Activated naive CD8-positive, alpha-beta T cell (primary cell): ENCODE data around the gene LDB1.

Experiments
- H3K27ac Mint-ChIP-seq: one replicate; pipeline ENCODE4 v1.8.0; 2021; ENCODE audit warnings: mixed read lengths
- H3K27me3 Mint-ChIP-seq: one replicate; pipeline ENCODE4 v1.8.0; 2021; ENCODE audit warnings: mixed read lengths
- H3K36me3 Mint-ChIP-seq: one replicate; pipeline ENCODE4 v1.8.0; 2021; ENCODE audit warnings: mixed read lengths
- H3K4me1 Mint-ChIP-seq: one replicate; pipeline ENCODE4 v1.8.0; 2021; ENCODE audit warnings: low read depth, mixed read lengths
- H3K4me3 Mint-ChIP-seq: one replicate; pipeline ENCODE4 v1.8.0; 2021; ENCODE audit warnings: mild to moderate bottlenecking, mixed read lengths
- H3K9me3 Mint-ChIP-seq: one replicate; pipeline ENCODE4 v1.8.0; 2021; ENCODE audit warnings: low read depth, mixed read lengths

The LDB1 gene, protein sequence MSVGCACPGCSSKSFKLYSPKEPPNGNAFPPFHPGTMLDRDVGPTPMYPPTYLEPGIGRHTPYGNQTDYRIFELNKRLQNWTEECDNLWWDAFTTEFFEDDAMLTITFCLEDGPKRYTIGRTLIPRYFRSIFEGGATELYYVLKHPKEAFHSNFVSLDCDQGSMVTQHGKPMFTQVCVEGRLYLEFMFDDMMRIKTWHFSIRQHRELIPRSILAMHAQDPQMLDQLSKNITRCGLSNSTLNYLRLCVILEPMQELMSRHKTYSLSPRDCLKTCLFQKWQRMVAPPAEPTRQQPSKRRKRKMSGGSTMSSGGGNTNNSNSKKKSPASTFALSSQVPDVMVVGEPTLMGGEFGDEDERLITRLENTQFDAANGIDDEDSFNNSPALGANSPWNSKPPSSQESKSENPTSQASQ

GRCh38 chr10:102120142-102120990 is at the start of gene LDB1:
LDB1 (minus strand) TSS chr10:102120368; CDS start chr10:102120110, 258 bp downstream.
- Mint-ChIP-seq H3K4me3 (peak within 1 kb of the TSS; percentile 93), H3K4me1 (peaks cover 47% of the 10 kb centered on the region), H3K36me3 (no peaks in the 10 kb centered on the region), H3K9me3 (no peaks in the 10 kb centered on the region), H3K27ac (peak within 1 kb of the TSS; percentile 96), H3K27me3 (no peaks in the 10 kb centered on the region)

- Mint-ChIP-seq H3K36me3 (peaks cover 3% of the 10 kb centered on the region), H3K4me3 (no peak overlapping the region), H3K4me1 (peaks cover 7% of the 10 kb centered on the region), H3K27me3 (no peaks in the 10 kb centered on the region), H3K9me3 (no peaks in the 10 kb centered on the region), H3K27ac (no peak overlapping the region)
Observed at GRCh38 chr10:102167861-102168260, 47.7 kb upstream of the LDB1 start.

- H3K36me3 Mint-ChIP-seq = peaks cover 7% of the 10 kb centered on the region
- no peak overlapping the region for H3K27ac Mint-ChIP-seq
- H3K9me3 Mint-ChIP-seq = no peaks in the 10 kb centered on the region
- H3K27me3 Mint-ChIP-seq = no peaks in the 10 kb centered on the region
- H3K4me3 Mint-ChIP-seq = no peak overlapping the region
- H3K4me1 Mint-ChIP-seq = peaks cover 10% of the 10 kb centered on the region
Observed at GRCh38 chr10:102163342-102163989, 43.3 kb upstream of the LDB1 start.

DNA sequence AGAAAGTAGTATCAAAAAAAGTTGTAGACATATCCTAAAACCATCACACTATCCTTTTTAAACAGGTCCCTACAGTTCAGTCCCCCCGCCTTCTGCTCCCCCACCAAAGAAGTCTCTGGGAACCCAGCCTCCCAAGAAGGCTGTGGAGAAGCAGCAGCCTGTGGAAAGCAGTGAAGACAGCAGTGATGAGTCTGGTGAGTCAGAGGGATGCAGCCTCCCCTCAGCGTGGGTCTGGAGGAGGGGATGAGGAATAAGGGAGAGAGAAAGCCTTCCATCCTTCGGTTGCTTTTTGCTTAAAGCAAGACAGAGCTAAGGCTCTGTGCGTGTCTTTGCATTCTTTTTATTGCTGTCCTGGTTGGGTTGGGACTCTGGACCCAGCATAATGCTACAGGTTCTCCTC is 39.7 kb upstream of the LDB1 start:
- Mint-ChIP-seq H3K36me3 (peaks cover 14% of the 10 kb centered on the region), H3K27ac (peak overlapping the region; percentile 70)

DNA sequence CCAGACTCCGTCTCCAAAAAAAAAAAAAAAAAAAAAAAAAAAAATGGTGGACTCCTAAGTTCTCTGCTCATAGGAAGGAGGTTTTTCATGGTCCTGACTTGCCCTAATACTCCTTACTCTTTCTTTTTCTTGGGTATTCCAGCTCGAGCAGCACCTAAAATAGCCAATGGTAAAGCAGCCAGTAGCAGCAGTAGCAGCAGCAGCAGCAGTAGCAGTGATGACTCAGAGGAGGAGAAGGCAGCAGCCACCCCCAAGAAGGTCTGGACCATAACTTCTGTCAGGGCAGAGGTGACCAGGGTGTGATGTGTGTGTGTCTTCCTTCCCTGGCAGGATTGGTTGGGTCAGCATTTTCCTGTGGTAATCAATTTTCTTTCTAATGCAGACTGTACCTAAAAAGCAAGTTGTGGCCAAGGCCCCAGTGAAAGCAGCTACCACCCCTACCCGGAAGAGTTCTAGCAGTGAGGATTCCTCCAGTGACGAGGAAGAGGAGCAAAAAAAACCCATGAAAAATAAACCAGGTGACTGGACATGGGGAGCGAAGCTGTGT is 39.0 kb upstream of the LDB1 start:
- H3K4me3 Mint-ChIP-seq = no peak overlapping the region
- peaks cover 16% of the 10 kb centered on the region for H3K36me3 Mint-ChIP-seq
- H3K9me3 Mint-ChIP-seq = no peaks in the 10 kb centered on the region
- H3K27me3 Mint-ChIP-seq = no peaks in the 10 kb centered on the region
- H3K4me1 Mint-ChIP-seq = peaks cover 48% of the 10 kb centered on the region
- no peak overlapping the region for H3K27ac Mint-ChIP-seq

More for the DNA sequence above, 39.7 kb upstream of the LDB1 start:
- Mint-ChIP-seq H3K27me3 (no peaks in the 10 kb centered on the region), H3K9me3 (no peaks in the 10 kb centered on the region), H3K4me3 (no peak overlapping the region), H3K4me1 (peaks cover 41% of the 10 kb centered on the region)

GRCh38 chr10:102157224-102157623 is 37.1 kb upstream of the LDB1 start:
- H3K27ac Mint-ChIP-seq = peak overlapping the region; percentile 46

DNA sequence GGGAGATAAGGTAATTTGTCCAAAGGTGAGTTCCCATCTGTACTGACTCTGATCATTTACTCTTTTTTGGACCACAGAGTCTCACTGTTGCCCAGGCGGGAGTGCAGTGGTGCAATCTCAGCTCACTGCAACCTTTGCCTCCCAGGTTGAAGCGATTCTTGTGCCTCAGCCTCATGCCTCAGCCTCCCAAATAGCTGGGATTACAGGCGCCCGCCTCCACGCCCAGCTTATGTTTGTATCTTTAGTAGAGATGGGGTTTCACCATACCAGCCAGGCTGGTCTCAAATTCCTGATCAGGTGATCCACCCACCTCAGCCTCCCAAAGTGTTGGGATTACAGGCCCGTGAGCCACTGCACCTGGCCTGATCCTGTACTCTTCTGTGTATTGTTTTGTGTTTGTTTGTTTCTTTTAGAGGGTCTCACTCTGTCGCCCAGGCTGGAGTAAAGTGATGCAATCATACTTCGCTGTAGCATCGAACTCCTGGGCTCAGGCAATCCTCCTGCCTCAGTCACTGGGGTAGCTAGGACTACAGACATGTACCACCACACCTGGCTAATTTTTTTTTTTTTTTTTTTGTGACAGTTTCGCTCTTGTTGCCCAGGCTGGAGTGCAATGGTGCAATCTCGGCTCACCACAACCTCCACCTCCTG is 34.4 kb upstream of the LDB1 start:
- Mint-ChIP-seq H3K9me3 (no peaks in the 10 kb centered on the region), H3K27me3 (no peaks in the 10 kb centered on the region), H3K27ac (peak overlapping the region; percentile 46), H3K4me1 (peaks cover 61% of the 10 kb centered on the region), H3K4me3 (peak overlapping the region; percentile 100), H3K36me3 (peaks cover 26% of the 10 kb centered on the region)

More at GRCh38 chr10:102157224-102157623, 37.1 kb upstream of the LDB1 start:
- peaks cover 22% of the 10 kb centered on the region for H3K36me3 Mint-ChIP-seq
- H3K27me3 Mint-ChIP-seq = no peaks in the 10 kb centered on the region
- peaks cover 53% of the 10 kb centered on the region for H3K4me1 Mint-ChIP-seq
- peak overlapping the region; percentile 100 for H3K4me3 Mint-ChIP-seq
- H3K9me3 Mint-ChIP-seq = no peaks in the 10 kb centered on the region

DNA sequence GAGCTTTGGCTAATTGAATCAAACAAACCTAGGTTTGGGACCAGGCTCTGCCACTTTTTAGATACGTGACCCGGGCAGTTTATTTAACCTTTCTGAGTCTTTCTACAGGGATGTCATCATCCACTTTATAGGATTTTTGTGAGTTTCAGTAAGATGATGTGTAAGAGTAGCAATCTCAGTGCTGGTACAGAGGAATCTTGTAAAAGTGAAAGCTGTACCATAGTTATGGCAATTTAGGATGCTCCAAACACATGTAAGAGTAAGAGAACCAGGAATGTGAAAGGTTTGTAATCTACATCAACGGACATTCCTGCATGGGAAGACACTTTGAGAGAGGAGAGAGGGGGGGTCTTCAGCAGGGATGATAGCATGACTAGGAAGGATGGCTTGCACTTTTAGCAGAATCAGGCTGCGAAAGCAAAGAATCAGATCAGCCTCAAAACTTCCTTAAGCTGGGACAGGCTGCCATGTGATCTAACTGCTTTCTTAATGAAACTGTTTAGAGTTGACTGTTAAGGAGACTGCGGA is 33.0 kb upstream of the LDB1 start:
- H3K4me1 Mint-ChIP-seq = peaks cover 55% of the 10 kb centered on the region
- H3K36me3 Mint-ChIP-seq = peaks cover 23% of the 10 kb centered on the region
- no peaks in the 10 kb centered on the region for H3K9me3 Mint-ChIP-seq
- no peaks in the 10 kb centered on the region for H3K27me3 Mint-ChIP-seq
- peak overlapping the region; percentile 99 for H3K27ac Mint-ChIP-seq
- H3K4me3 Mint-ChIP-seq = peak overlapping the region; percentile 100

- Mint-ChIP-seq H3K27ac (peak overlapping the region; percentile 99), H3K36me3 (peaks cover 22% of the 10 kb centered on the region), H3K27me3 (no peaks in the 10 kb centered on the region), H3K4me1 (peaks cover 52% of the 10 kb centered on the region), H3K4me3 (peak overlapping the region; percentile 100), H3K9me3 (no peaks in the 10 kb centered on the region)
Observed at GRCh38 chr10:102152545-102152890, 32.4 kb upstream of the LDB1 start.

GRCh38 chr10:102151774-102152544 is 31.8 kb upstream of the LDB1 start, which contains the start of gene NOLC1:
NOLC1 (plus strand) TSS chr10:102152389; CDS start chr10:102152411, 22 bp downstream.
- Mint-ChIP-seq H3K27ac (peak within 1 kb of the TSS; percentile 99), H3K27me3 (no peaks in the 10 kb centered on the region), H3K4me3 (peak within 1 kb of the TSS; percentile 100), H3K9me3 (no peaks in the 10 kb centered on the region), H3K36me3 (peaks cover 22% of the 10 kb centered on the region), H3K4me1 (peaks cover 49% of the 10 kb centered on the region)

GRCh38 chr10:102150970-102151773 is 31.0 kb upstream of the LDB1 start:
- peaks cover 41% of the 10 kb centered on the region for H3K4me1 Mint-ChIP-seq
- H3K36me3 Mint-ChIP-seq = peaks cover 22% of the 10 kb centered on the region
- H3K27ac Mint-ChIP-seq = peak overlapping the region; percentile 99
- H3K4me3 Mint-ChIP-seq = peak overlapping the region; percentile 100
- H3K27me3 Mint-ChIP-seq = no peaks in the 10 kb centered on the region
- H3K9me3 Mint-ChIP-seq = no peaks in the 10 kb centered on the region

DNA sequence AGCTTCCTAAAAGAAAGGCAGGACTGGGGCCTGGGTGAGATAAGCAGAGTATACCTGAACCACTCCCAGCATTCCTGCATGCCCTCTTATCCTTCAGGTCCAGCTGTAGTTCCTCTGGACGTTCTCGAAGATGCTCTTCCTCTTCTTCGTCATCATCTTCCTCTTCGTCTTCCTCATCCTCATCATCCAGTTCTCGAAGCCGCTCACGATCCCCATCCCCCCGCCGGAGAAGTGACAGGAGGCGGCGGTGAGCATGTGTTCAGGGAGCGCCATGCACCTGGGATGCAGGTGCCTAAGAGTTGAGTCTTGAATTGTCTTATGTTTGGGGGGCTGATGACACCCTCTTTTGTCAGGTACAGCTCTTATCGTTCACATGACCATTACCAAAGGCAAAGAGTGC is 28.1 kb upstream of the LDB1 start:
- Mint-ChIP-seq H3K4me1 (peaks cover 18% of the 10 kb centered on the region), H3K27me3 (no peaks in the 10 kb centered on the region), H3K36me3 (peaks cover 24% of the 10 kb centered on the region), H3K9me3 (no peaks in the 10 kb centered on the region), H3K4me3 (no peak overlapping the region), H3K27ac (peak overlapping the region; percentile 25)

DNA sequence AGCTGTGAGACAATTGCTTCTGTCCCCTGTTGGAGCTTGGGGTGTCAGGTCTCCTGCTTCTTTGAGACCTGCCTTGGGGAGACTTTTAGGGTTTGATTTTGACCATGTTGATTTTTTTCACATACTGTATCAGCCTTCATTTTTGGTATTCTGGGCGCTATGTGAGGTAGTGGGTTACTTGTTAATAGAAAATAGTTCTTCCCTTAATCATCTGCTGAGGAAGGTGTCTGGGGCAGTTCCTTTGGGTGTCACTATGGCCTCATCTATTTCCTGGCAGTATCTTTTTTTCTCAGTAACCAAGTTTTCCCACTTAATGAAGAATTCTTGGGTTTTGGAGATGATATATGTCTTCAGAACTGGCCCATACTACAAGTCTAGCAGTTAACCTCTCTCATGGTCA is 27.4 kb upstream of the LDB1 start:
- H3K27me3 Mint-ChIP-seq = no peaks in the 10 kb centered on the region
- peaks cover 16% of the 10 kb centered on the region for H3K4me1 Mint-ChIP-seq
- H3K36me3 Mint-ChIP-seq = peaks cover 17% of the 10 kb centered on the region
- peak overlapping the region; percentile 43 for H3K27ac Mint-ChIP-seq
- H3K4me3 Mint-ChIP-seq = no peak overlapping the region
- H3K9me3 Mint-ChIP-seq = no peaks in the 10 kb centered on the region
